ENCODE results near the gene RAMP3. TPM values are rescaled to one million over a fixed set of nuclear protein-coding genes. Genes with fewer than 3 reads are reported as not detected.
"Not testable (repeated sequence)": the region's sequence is repeated elsewhere in the genome, so short reads cannot be mapped to it uniquely, and the experiment has no call there.

The RAMP3 gene
- not detected in 2 replicates for total RNA-seq

DNA sequence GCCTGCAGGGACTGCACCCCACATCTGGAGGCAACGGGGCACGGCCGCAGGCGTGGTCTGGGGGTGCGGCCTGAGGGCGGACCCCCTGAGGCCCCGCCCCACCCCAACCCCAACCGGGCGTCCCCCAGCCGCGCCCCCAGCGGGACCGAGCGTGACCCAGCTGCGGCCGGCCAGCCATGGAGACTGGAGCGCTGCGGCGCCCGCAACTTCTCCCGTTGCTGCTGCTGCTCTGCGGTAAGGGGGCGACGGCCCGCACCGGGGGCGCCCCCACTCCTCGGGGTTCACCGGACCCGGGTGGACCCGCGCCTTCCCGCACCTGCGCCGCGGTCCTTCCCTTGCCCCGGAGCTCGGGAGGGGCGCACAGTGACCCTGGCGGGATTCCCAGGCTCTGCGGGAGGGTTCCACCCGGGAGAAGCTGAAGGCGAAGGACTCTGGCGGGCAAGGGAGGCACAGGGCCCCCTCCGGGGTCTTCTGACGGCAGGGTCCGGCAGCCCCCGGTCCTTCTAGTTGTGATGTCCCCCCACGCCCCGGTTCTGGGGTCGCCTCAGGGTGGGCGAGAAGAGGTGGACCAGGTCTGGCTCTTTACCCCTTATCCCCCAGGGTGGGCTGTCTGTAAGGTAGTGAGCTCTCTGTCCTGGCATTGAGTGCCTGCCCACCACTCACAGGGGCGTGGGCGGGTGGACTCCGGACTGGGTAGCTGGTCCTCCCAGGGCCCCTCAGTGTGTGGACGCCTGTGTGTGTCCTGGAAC is at the start of gene RAMP3:
Gene RAMP3, plus strand, starts transcription at position 139 of the 749 bp plus-strand sequence. Its CDS starts 38 bp downstream, at position 177.
- Mint-ChIP-seq H3K4me1 (ENCODE audit: low read depth) (peaks cover 8% of the 10 kb centered on the region), H3K4me3 (no peak within 1 kb of the TSS), H3K27me3 (ENCODE audit: insufficient read depth) (peaks cover 19% of the 10 kb centered on the region), H3K9me3 (no peaks in the 10 kb centered on the region), H3K27ac (no peak within 1 kb of the TSS), H3K36me3 (ENCODE audit: low read depth) (no peaks in the 10 kb centered on the region)
- no peak for DNase-seq (ENCODE audit: low spot score)
- intact Hi-C loops (cut with micrococcal nuclease) = no loop called here

DNA sequence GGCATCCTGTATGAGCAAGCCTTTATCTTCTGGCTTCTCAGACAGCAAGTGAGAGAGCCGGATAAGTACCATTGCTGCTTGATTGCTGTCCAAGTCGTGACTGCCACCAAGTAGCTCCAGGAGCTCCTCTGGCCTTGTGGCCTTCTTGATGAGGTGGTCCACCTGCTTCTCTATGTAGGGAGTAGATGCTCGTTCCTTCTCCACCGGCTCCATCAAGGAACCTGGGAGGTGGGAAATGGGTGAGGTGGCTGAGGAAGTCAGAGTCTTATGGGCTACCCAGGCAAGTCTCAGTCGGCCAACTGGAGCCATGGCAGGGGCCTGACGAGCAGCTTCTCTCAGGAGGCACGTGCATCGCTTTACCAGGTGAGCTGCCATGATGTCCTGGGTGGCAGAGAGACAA is 48.7 kb upstream of the RAMP3 start:
- Mint-ChIP-seq H3K27ac (peak overlapping the region; percentile 29), H3K27me3 (ENCODE audit: insufficient read depth) (no peaks in the 10 kb centered on the region), H3K4me1 (ENCODE audit: low read depth) (peaks cover 39% of the 10 kb centered on the region), H3K36me3 (ENCODE audit: low read depth) (peaks cover 41% of the 10 kb centered on the region), H3K4me3 (peak overlapping the region; percentile 75), H3K9me3 (no peaks in the 10 kb centered on the region)
- intact Hi-C loops (cut with micrococcal nuclease) = no loop called here
- DNase-seq (ENCODE audit: low spot score) = no peak

- H3K9me3 Mint-ChIP-seq = no peaks in the 10 kb centered on the region
- peak within 1 kb of the TSS; percentile 97 for H3K27ac Mint-ChIP-seq
- H3K36me3 Mint-ChIP-seq (ENCODE audit: low read depth) = peaks cover 33% of the 10 kb centered on the region
- peaks cover 12% of the 10 kb centered on the region for H3K27me3 Mint-ChIP-seq (ENCODE audit: insufficient read depth)
- peak within 1 kb of the TSS; percentile 96 for H3K4me3 Mint-ChIP-seq
- intact Hi-C loops (cut with micrococcal nuclease) = loop anchor here (1.0 to 5.0 kb wide), 14 partner anchors 22 to 529 kb away; partner anchors contain the start of genes H2AZ2, MYO1G, OGDH and PPIA
- DNase-seq (ENCODE audit: low spot score) = peak; percentile 94
- peaks cover 39% of the 10 kb centered on the region for H3K4me1 Mint-ChIP-seq (ENCODE audit: low read depth)
Measured at GRCh38 chr7:45111298-45112223, 46.0 kb upstream of the RAMP3 start, which contains the start of gene TBRG4. Gene TBRG4 (minus strand): TSS chr7:45111697. CDS start chr7:45109237, 2,460 bp downstream.

DNA sequence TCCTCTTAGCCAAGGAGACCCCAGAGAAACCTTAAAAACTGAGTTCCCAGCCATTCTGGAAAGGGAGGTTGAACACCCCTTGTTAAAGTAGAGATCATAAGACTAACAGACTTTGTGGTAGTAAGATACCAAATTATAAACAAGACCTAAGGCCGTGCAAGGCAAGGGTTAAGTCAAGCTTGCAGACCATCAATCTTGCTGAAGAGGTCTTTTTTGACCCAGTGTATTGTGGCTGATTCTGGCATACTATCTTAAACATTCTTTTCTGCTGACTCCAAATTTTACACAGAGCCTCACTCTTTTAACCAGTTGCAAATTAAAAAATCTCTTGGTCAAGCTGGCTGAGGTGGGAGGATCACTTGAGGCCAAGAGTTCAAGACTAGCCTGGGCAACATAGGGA is 44.9 kb upstream of the RAMP3 start:
- H3K27ac Mint-ChIP-seq = peak overlapping the region; percentile 80
- H3K9me3 Mint-ChIP-seq = no peaks in the 10 kb centered on the region
- H3K4me3 Mint-ChIP-seq = peak overlapping the region; percentile 96
- peaks cover 34% of the 10 kb centered on the region for H3K4me1 Mint-ChIP-seq (ENCODE audit: low read depth)
- H3K27me3 Mint-ChIP-seq (ENCODE audit: insufficient read depth) = peaks cover 12% of the 10 kb centered on the region
- intact Hi-C loops (cut with micrococcal nuclease) = loop anchor here (1.0 to 5.0 kb wide), 3 partner anchors 24 to 365 kb away; partner anchors contain the start of genes MYO1G and ZMIZ2
- peaks cover 27% of the 10 kb centered on the region for H3K36me3 Mint-ChIP-seq (ENCODE audit: low read depth)
- no peak for DNase-seq (ENCODE audit: low spot score)

- H3K27me3 Mint-ChIP-seq (ENCODE audit: insufficient read depth) = peaks cover 12% of the 10 kb centered on the region
- intact Hi-C loops (cut with micrococcal nuclease) = loop anchor here (5.0 kb wide), 1 partner anchor 367 kb away; the partner anchor contains the start of gene ZMIZ2
- H3K36me3 Mint-ChIP-seq (ENCODE audit: low read depth) = peaks cover 13% of the 10 kb centered on the region
- not testable (repeated sequence) for H3K27ac Mint-ChIP-seq; DNase-seq (ENCODE audit: low spot score); H3K9me3 Mint-ChIP-seq; H3K4me3 Mint-ChIP-seq
- peaks cover 21% of the 10 kb centered on the region for H3K4me1 Mint-ChIP-seq (ENCODE audit: low read depth)
Measured at GRCh38 chr7:45114257-45114656, 43.3 kb upstream of the RAMP3 start.

DNA sequence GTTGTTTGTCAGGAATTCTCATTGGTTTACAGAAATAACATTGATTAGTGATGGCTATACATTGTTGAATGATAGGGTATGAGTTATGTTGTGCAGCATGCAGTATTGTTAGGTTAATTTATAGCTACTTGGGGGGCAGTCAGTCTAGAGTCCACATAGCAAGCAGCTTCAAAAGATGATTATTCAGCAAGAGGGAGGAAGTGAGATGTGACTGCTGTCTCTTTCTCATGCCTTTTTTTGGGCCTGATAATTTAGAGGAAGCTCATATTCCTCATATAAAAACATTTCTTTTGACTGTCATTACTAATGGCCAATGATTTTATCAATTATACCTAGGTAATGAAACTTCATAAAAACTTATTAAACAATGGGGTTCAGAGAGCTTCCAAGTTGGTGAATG is 42.7 kb upstream of the RAMP3 start:
- intact Hi-C loops (cut with micrococcal nuclease) = loop anchor here (5.0 kb wide), 1 partner anchor 368 kb away; the partner anchor contains the start of gene ZMIZ2
- Mint-ChIP-seq H3K27ac (no peak overlapping the region), H3K27me3 (ENCODE audit: insufficient read depth) (peaks cover 12% of the 10 kb centered on the region), H3K4me1 (ENCODE audit: low read depth) (peaks cover 18% of the 10 kb centered on the region), H3K36me3 (ENCODE audit: low read depth) (peaks cover 12% of the 10 kb centered on the region), H3K4me3 (no peak overlapping the region), H3K9me3 (no peaks in the 10 kb centered on the region)
- no peak for DNase-seq (ENCODE audit: low spot score)

DNA sequence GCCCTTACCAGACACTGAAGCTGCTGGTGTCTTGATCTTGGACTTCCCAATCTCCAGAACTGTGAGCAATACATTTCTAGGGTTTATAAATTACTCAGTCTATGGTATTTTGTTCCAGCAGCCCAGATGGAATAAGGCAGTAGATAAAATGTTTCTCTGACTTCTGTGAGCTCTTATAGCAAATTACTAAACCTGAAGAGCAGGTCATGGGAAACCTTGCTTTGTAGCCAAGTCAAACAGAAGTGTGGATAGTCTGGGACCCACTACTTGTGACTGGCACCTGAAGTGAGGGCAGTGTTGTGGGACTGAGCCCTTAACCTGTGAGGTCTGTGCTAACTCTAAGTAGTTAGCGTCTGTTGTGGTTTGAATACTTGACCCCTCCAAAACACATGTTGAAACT is 41.5 kb upstream of the RAMP3 start:
- no peak for DNase-seq (ENCODE audit: low spot score)
- no peak overlapping the region for H3K4me3 Mint-ChIP-seq
- H3K27me3 Mint-ChIP-seq (ENCODE audit: insufficient read depth) = peaks cover 12% of the 10 kb centered on the region
- no peak overlapping the region for H3K27ac Mint-ChIP-seq
- no peaks in the 10 kb centered on the region for H3K9me3 Mint-ChIP-seq
- intact Hi-C loops (cut with micrococcal nuclease) = no loop called here
- H3K4me1 Mint-ChIP-seq (ENCODE audit: low read depth) = peaks cover 16% of the 10 kb centered on the region
- peaks cover 6% of the 10 kb centered on the region for H3K36me3 Mint-ChIP-seq (ENCODE audit: low read depth)

DNA sequence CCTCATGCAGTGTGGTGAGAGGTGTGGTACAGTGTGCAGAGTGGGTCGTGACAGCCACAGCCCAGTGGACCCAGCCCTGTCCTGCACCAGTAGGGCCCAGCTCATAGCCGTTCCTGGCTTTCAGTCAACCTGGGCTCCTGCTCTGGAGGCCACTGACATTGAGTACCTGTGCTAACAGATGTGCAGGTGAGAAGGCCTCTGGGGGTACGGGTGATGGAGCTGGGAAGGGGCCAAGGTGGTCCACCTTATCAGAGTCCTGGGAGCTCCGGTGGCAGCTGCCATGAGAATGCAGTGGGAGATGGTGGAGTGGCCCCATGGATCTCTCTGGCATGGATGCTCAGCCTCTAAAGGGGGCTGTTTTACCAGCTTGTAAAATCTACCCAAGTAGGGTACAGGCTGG is 40.0 kb upstream of the RAMP3 start:
- H3K4me3 Mint-ChIP-seq = no peak overlapping the region
- H3K27ac Mint-ChIP-seq = no peak overlapping the region
- intact Hi-C loops (cut with micrococcal nuclease) = no loop called here
- H3K9me3 Mint-ChIP-seq = no peaks in the 10 kb centered on the region
- H3K27me3 Mint-ChIP-seq (ENCODE audit: insufficient read depth) = peaks cover 12% of the 10 kb centered on the region
- H3K4me1 Mint-ChIP-seq (ENCODE audit: low read depth) = peaks cover 13% of the 10 kb centered on the region
- no peaks in the 10 kb centered on the region for H3K36me3 Mint-ChIP-seq (ENCODE audit: low read depth)
- DNase-seq (ENCODE audit: low spot score) = no peak

DNA sequence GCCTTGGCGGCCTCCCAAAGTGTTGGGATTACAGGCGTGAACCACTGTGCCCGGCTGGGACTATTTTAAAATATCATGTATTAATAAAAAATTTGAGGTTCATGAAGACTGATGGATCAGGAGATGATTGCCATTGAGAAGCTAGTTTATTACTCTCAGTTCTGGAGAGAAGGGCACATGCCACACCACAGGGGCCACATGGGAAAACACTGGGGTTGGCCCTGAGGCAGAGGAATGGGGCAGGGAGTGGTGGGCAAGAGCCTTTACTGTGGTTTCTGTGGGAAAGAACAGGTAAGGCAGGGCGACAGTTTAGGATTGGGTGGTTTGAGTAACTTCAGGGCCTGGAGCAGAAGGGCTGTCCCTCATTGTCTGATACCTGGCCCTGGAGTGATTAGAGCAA is 39.3 kb upstream of the RAMP3 start:
- no peak for DNase-seq (ENCODE audit: low spot score)
- Mint-ChIP-seq H3K36me3 (ENCODE audit: low read depth) (no peaks in the 10 kb centered on the region), H3K9me3 (no peaks in the 10 kb centered on the region), H3K27ac (no peak overlapping the region), H3K4me3 (no peak overlapping the region), H3K27me3 (ENCODE audit: insufficient read depth) (peaks cover 12% of the 10 kb centered on the region), H3K4me1 (ENCODE audit: low read depth) (peaks cover 17% of the 10 kb centered on the region)
- intact Hi-C loops (cut with micrococcal nuclease) = no loop called here

GRCh38 chr7:45118889-45119331 is 38.7 kb upstream of the RAMP3 start:
- Mint-ChIP-seq H3K4me1 (ENCODE audit: low read depth) (peaks cover 21% of the 10 kb centered on the region), H3K9me3 (no peaks in the 10 kb centered on the region), H3K27ac (no peak overlapping the region), H3K27me3 (ENCODE audit: insufficient read depth) (peaks cover 12% of the 10 kb centered on the region), H3K4me3 (no peak overlapping the region), H3K36me3 (ENCODE audit: low read depth) (no peaks in the 10 kb centered on the region)
- no peak for DNase-seq (ENCODE audit: low spot score)
- intact Hi-C loops (cut with micrococcal nuclease) = no loop called here

- Mint-ChIP-seq H3K4me1 (ENCODE audit: low read depth) (peaks cover 21% of the 10 kb centered on the region), H3K36me3 (ENCODE audit: low read depth) (no peaks in the 10 kb centered on the region), H3K27me3 (ENCODE audit: insufficient read depth) (peaks cover 9% of the 10 kb centered on the region), H3K27ac (no peak overlapping the region), H3K4me3 (no peak overlapping the region), H3K9me3 (no peaks in the 10 kb centered on the region)
- no peak for DNase-seq (ENCODE audit: low spot score)
- intact Hi-C loops (cut with micrococcal nuclease) = no loop called here
Measured at GRCh38 chr7:45119550-45119949, 38.0 kb upstream of the RAMP3 start.

- intact Hi-C loops (cut with micrococcal nuclease) = no loop called here
- H3K4me3 Mint-ChIP-seq = peak overlapping the region; percentile 22
- H3K27ac Mint-ChIP-seq = peak overlapping the region; percentile 85
- peaks cover 21% of the 10 kb centered on the region for H3K4me1 Mint-ChIP-seq (ENCODE audit: low read depth)
- H3K9me3 Mint-ChIP-seq = no peaks in the 10 kb centered on the region
- no peak for DNase-seq (ENCODE audit: low spot score)
- H3K36me3 Mint-ChIP-seq (ENCODE audit: low read depth) = no peaks in the 10 kb centered on the region
- H3K27me3 Mint-ChIP-seq (ENCODE audit: insufficient read depth) = no peaks in the 10 kb centered on the region
Measured at GRCh38 chr7:45122975-45123860, 34.4 kb upstream of the RAMP3 start.

All from activated T-helper 1 cell treated with anti-CD3 and anti-CD28 coated beads, Interleukin-12 subunit alpha, Interleukin-12 subunit beta, Interleukin-2, Interleukin-4 antibody, amounts not matched to agents 30 ng/mL and 10 ng/mL and 1 ng/mL, durations not matched to agents 14 hours and 24 hours and 36 hours (primary cell).